ENCODE measurements around the gene ASTN2.

GRCh38 chr9:117276444-117276843, 138.4 kb downstream of the ASTN2 start:
- TF ChIP-seq EGR1 (IDR thresholded peaks at IDR 0.05; ENCODE audit: low read depth in 2 of 2) (no peak), CTCF (IDR thresholded peaks at IDR 0.05; ENCODE audit: low read depth, low read length, missing input control) (no peak), YY1 (IDR thresholded peaks at IDR 0.05) (no peak), RAD21 (IDR thresholded peaks at IDR 0.05) (no peak)
- TF ChIP-seq, protein P1, sequence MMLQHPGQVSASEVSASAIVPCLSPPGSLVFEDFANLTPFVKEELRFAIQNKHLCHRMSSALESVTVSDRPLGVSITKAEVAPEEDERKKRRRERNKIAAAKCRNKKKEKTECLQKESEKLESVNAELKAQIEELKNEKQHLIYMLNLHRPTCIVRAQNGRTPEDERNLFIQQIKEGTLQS (IDR thresholded peaks at IDR 0.05): no peak

All from liver (tissue), 3 donors.